Measurements from ENCODE around the gene ZNF75A.

GRCh38 chr16:3355589-3355988 is 50.3 kb downstream of the ZNF75A start, which contains the start of gene OR2C1:
- TF ChIP-seq POLR2A (IDR thresholded peaks at IDR 0.05; ENCODE audit: low read length) (no peak), ESRRA (IDR thresholded peaks at IDR 0.05; ENCODE audit: borderline replicate concordance, low read length) (no peak), RCOR1 (IDR thresholded peaks at IDR 0.05; ENCODE audit: low read depth, low read length) (no peak), CTCF (IDR thresholded peaks at IDR 0.05) (no peak), CHD2 (IDR thresholded peaks at IDR 0.05; ENCODE audit: low read length, partially characterized antibody) (no peak), NFE2L2 (conservative IDR thresholded peaks at IDR 0.05; ENCODE audit: low read length) (no peak), REST (IDR thresholded peaks at IDR 0.05) (no peak), ZFP36 (IDR thresholded peaks at IDR 0.05; ENCODE audit: borderline replicate concordance, partially characterized antibody) (no peak), USF2 (IDR thresholded peaks at IDR 0.05) (no peak)

Measured in A549 (cell line).